Erythroblast (primary cell): Measurements from ENCODE around the gene ASAP3.

Experiments used
- GATA1 ChIP-seq: IDR thresholded peaks from 2 replicates; pipeline ENCODE4 v1.6.1; 2011; ENCODE audit warnings: low read depth, mild to moderate bottlenecking, control low read depth, low read length, moderate library complexity
- POLR2A ChIP-seq: IDR thresholded peaks from 2 replicates; pipeline ENCODE4 v1.6.1; 2011; ENCODE audit warnings: mild to moderate bottlenecking, low read length

DNA sequence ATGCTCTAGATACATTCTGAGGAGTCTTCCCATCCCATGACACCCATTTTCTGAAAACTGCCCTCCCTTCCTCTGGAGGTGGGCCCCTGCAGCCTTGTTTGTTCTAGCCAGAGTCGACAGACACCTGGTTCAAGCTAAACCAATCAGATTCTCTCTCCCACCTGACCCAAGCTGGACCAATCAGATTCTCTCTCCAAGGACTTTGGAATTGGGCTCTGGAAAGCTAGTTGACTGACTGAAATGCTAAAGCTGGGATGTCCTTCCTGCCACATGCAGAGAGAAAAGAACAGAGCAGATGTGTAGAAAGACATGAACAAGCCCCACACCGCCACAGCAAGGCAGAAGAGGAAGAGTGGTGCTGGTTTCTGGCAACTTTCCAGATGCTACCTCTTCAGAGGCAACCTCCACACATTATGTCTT is 24.6 kb downstream of the ASAP3 start:
- TF ChIP-seq POLR2A = no peak
- no peak for TF ChIP-seq GATA1
